ENCODE measurements around the gene RARA.

RARA gene

GRCh38 chr17:40309031-40309948 is at the start of gene RARA:
Gene RARA, plus strand, starts transcription at chr17:40309180. Its CDS starts 22,039 bp downstream, at chr17:40331219.
- DNase-seq (ENCODE audit: low spot score): no peak

- no peak for DNase-seq (ENCODE audit: low spot score)
Measured at GRCh38 chr17:40259505-40259904, 49.5 kb upstream of the RARA start.

GRCh38 chr17:40260528-40260927 is 48.5 kb upstream of the RARA start:
- DNase-seq (ENCODE audit: low spot score): no peak

- DNase-seq (ENCODE audit: low spot score): no peak
Measured at GRCh38 chr17:40264458-40265185, 44.4 kb upstream of the RARA start.

- no peak for DNase-seq (ENCODE audit: low spot score)
Measured at GRCh38 chr17:40265337-40265736, 43.6 kb upstream of the RARA start.

- DNase-seq (ENCODE audit: low spot score): no peak
Measured at GRCh38 chr17:40266882-40267281, 42.1 kb upstream of the RARA start.

- no peak for DNase-seq (ENCODE audit: low spot score)
Measured at GRCh38 chr17:40268141-40268712, 40.8 kb upstream of the RARA start.

- no peak for DNase-seq (ENCODE audit: low spot score)
Measured at GRCh38 chr17:40278414-40278813, 30.6 kb upstream of the RARA start.

GRCh38 chr17:40279402-40279801 is 29.6 kb upstream of the RARA start:
- DNase-seq (ENCODE audit: low spot score): no peak

GRCh38 chr17:40281663-40282062 is 27.3 kb upstream of the RARA start:
- DNase-seq (ENCODE audit: low spot score): no peak

GRCh38 chr17:40283662-40284061 is 25.3 kb upstream of the RARA start:
- DNase-seq (ENCODE audit: low spot score): peak; percentile 9

GRCh38 chr17:40284085-40284713 is 24.8 kb upstream of the RARA start:
- DNase-seq (ENCODE audit: low spot score): no peak

- DNase-seq (ENCODE audit: low spot score): no peak
Measured at GRCh38 chr17:40286473-40286872, 22.5 kb upstream of the RARA start.

GRCh38 chr17:40287159-40287493 is 21.9 kb upstream of the RARA start:
- no peak for DNase-seq (ENCODE audit: low spot score)

- peak; percentile 99 for DNase-seq (ENCODE audit: low spot score)
Measured at GRCh38 chr17:40287494-40288369, 21.2 kb upstream of the RARA start, which contains the start of gene CDC6. Gene CDC6, plus strand, starts transcription at chr17:40287879. Its CDS starts 1,542 bp downstream, at chr17:40289421.

- peak; percentile 30 for DNase-seq (ENCODE audit: low spot score)
Measured at GRCh38 chr17:40290629-40291280, 18.2 kb upstream of the RARA start.

GRCh38 chr17:40291281-40291664 is 17.7 kb upstream of the RARA start:
- no peak for DNase-seq (ENCODE audit: low spot score)

GRCh38 chr17:40293363-40293762 is 15.6 kb upstream of the RARA start:
- no peak for DNase-seq (ENCODE audit: low spot score)

GRCh38 chr17:40295488-40296436 is 13.2 kb upstream of the RARA start:
- DNase-seq (ENCODE audit: low spot score): no peak

GRCh38 chr17:40297511-40297910 is 11.5 kb upstream of the RARA start:
- DNase-seq (ENCODE audit: low spot score): no peak
